ENCODE measurements around the gene DEPDC4. TPM values are rescaled to one million over a fixed set of nuclear protein-coding genes. Genes with fewer than 3 reads are reported as not detected.

DEPDC4 gene
- total RNA-seq, 6 donors from 2014 or later: 0.30 to 1.6 (median 1.3) TPM; not detected in 2

DNA sequence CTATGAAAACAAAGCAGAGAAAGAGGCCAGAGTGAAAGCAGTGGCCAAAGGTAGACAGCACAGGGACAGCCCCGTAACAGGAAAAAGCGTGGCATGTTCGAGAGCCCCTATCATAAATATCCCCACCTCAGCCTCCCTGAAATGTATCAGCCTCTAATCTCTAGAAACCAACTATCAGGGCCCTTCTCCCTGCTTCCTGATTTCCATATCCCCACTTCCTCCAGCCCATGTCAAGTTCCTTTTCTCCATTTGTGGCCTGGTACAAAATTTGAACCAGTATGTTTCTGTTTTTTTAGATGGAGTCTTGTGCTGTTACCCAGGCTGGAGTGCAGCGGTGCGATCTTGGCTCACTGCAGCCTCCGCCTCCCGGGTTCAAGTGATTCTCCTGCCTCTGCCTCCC, 16.9 kb downstream of the DEPDC4 start:
- Histone ChIP-seq H3K36me3 (no peaks in the 10 kb centered on the region), H3K27ac (no peak overlapping the region), H3K27me3 (no peaks in the 10 kb centered on the region), H3K4me1 (peaks cover 0 to 4% (median 0%) of the 10 kb centered on the region in 4 donors), H3K9me3 (no peaks in the 10 kb centered on the region), H3K4me3 (no peak overlapping the region)
- WGBS, 2 donors: 77 to 81% methylated on average over 7 of the region's 7 CpGs
- no peak for ATAC-seq (ENCODE audit: low FRiP score in 2 of 2)
- no peak for TF ChIP-seq POLR2A (IDR thresholded peaks at IDR 0.05)
- TF ChIP-seq POLR2AphosphoS5 (IDR thresholded peaks at IDR 0.05): no peak
- TF ChIP-seq EP300 (IDR thresholded peaks at IDR 0.05): no peak
- no peak for DNase-seq

- Histone ChIP-seq H3K9me3 (no peaks in the 10 kb centered on the region), H3K36me3 (no peaks in the 10 kb centered on the region), H3K27ac (no peak overlapping the region), H3K27me3 (no peaks in the 10 kb centered on the region), H3K4me1 (peaks cover 0 to 4% (median 0%) of the 10 kb centered on the region in 4 donors), H3K4me3 (no peak overlapping the region)
- DNase-seq (no peak), ATAC-seq (ENCODE audit: low FRiP score in 2 of 2) (no peak)
- TF ChIP-seq EP300 (IDR thresholded peaks at IDR 0.05) (no peak), POLR2AphosphoS5 (IDR thresholded peaks at IDR 0.05) (no peak), POLR2A (IDR thresholded peaks at IDR 0.05) (no peak), CTCF (IDR thresholded peaks at IDR 0.05) (no peak)
Measured at GRCh38 chr12:100248886-100249285, 18.0 kb downstream of the DEPDC4 start.

DNA sequence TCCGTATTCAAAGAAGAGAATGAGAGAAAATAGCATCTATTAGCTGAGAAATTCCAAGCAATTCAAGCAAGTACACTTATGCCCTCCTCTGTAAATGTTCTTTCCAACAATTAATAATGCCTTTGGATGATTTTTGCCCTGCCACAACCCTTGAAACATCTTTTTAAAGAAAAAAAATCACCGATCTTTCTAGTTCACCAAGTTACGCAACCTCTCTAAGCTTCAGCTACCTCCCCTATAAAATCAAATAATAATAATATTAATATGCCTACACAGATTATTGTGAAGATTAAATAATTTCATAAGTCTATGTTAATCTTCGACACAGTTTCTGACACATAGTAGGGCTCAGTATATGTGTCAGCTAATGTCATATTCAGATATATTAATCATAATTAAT, 19.1 kb downstream of the DEPDC4 start:
- TF ChIP-seq CTCF (IDR thresholded peaks at IDR 0.05): no peak
- TF ChIP-seq POLR2AphosphoS5 (IDR thresholded peaks at IDR 0.05): no peak
- TF ChIP-seq EP300 (IDR thresholded peaks at IDR 0.05): no peak
- TF ChIP-seq POLR2A (IDR thresholded peaks at IDR 0.05): no peak

DNA sequence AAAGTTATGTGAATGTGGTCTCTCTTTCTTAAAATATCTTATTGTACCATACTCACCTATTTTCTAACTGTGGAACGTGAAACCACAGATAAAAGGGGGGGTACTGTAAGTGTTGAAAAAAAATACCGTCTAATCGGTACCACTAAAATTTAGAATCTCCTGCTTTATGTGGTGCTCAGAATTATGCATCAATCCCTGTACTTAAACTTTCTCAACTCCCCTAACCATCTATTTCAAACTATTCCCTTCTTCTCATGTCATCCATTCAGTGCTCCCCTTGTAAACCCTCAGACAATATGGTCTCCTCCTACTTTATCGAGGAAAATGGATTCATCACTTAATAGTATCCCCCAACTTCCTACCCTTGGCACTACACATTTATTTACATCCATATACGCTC, 23.7 kb downstream of the DEPDC4 start:
- Histone ChIP-seq H3K9me3 (no peaks in the 10 kb centered on the region), H3K36me3 (no peaks in the 10 kb centered on the region), H3K27me3 (no peaks in the 10 kb centered on the region), H3K27ac (no peak overlapping the region), H3K4me3 (no peak overlapping the region), H3K4me1 (no peaks in the 10 kb centered on the region)
- DNase-seq (no peak), ATAC-seq (ENCODE audit: low FRiP score in 2 of 2) (no peak)
- TF ChIP-seq POLR2A (IDR thresholded peaks at IDR 0.05): no peak
- no peak for TF ChIP-seq POLR2AphosphoS5 (IDR thresholded peaks at IDR 0.05)
- TF ChIP-seq EP300 (IDR thresholded peaks at IDR 0.05): no peak
- TF ChIP-seq CTCF (IDR thresholded peaks at IDR 0.05): no peak
- 83 to 88% methylated on average over 5 of the region's 5 CpGs for WGBS, 2 donors

More for the DNA sequence above, 19.1 kb downstream of the DEPDC4 start:
- no peak overlapping the region for H3K27ac ChIP-seq
- no peaks in the 10 kb centered on the region for H3K27me3 ChIP-seq
- H3K4me1 ChIP-seq: peaks cover 0 to 4% (median 0%) of the 10 kb centered on the region in 4 donors
- 82 to 91% methylated on average over 4 of the region's 4 CpGs for WGBS, 2 donors
- no peak overlapping the region for H3K4me3 ChIP-seq
- ATAC-seq (ENCODE audit: low FRiP score in 2 of 2) (no peak), DNase-seq (no peak)
- H3K36me3 ChIP-seq: no peaks in the 10 kb centered on the region
- no peaks in the 10 kb centered on the region for H3K9me3 ChIP-seq

GRCh38 chr12:100239589-100239988, 27.3 kb downstream of the DEPDC4 start:
- no peaks in the 10 kb centered on the region for H3K4me1 ChIP-seq
- no peaks in the 10 kb centered on the region for H3K9me3 ChIP-seq
- H3K27me3 ChIP-seq: no peaks in the 10 kb centered on the region
- no peaks in the 10 kb centered on the region for H3K36me3 ChIP-seq
- no peak overlapping the region for H3K27ac ChIP-seq
- 89 to 100% methylated on average over 1 of the region's 1 CpG for WGBS, 2 donors
- DNase-seq (no peak), ATAC-seq (ENCODE audit: low FRiP score in 2 of 2) (no peak)
- H3K4me3 ChIP-seq: no peak overlapping the region
- TF ChIP-seq EP300 (IDR thresholded peaks at IDR 0.05): no peak
- TF ChIP-seq CTCF (IDR thresholded peaks at IDR 0.05): no peak
